Measurements from ENCODE around the gene LINGO1. TPM values are rescaled to one million over a fixed set of nuclear protein-coding genes. Genes with fewer than 3 reads are reported as not detected.

The LINGO1 gene
- total and polyA plus RNA-seq, 2 of the 8 experiments (the other 6 are each of a cell fraction or from before 2014, with no cell fraction given) = 57.1 to 114 TPM

DNA sequence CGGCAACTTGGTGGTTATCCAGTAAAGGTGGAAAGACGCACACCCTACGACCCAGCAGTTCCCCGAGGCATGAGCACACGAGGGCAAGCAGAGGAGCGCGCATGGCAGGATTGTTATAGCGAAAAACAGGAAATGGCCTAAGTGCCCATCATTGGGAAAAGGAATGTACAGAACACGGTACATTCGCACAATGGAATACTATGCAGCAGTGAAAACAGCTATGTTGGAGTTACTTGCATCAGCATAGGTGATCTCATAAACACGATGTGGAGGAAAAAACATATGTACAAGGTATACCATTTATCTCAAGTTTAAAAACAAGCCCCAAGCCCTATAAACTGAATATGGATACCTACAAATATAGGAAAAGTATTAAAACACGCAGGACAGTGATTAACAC is 6.7 kb upstream of the LINGO1 start:
- Histone ChIP-seq H4K5ac (ENCODE audit: insufficient read length, low read depth, low read length) (no peak overlapping the region), H3K27ac (ENCODE audit: low read depth, low read length) (no peak overlapping the region), H3K4me2 (ENCODE audit: insufficient read depth in 1 of 2, low read depth in 2 of 2, low read length in 2 of 2) (no peak overlapping the region), H2BK120ac (replicated peaks; ENCODE audit: low read depth, low read length) (no peak overlapping the region), H3K27me3 (replicated peaks in 1 of 4; ENCODE audit: control insufficient read depth in 3 of 4, extremely low read depth in 1 of 4, insufficient read depth in 3 of 4, low read length in 3 of 4) (no peaks in the 10 kb centered on the region; a peak in 2 of 7 replicates), H3K56ac (replicated peaks; ENCODE audit: insufficient read length, low read depth, low read length) (no peak overlapping the region), H2BK20ac (ENCODE audit: low read length) (no peak overlapping the region), H3K9ac (replicated peaks in 1 of 4; ENCODE audit: extremely low read depth in 1 of 4, low read depth in 3 of 4, low read length in 3 of 4) (no peak overlapping the region), H3K14ac (ENCODE audit: insufficient read length) (no peak overlapping the region), H3K9me3 (ENCODE audit: insufficient read depth in 2 of 2, low read depth in 1 of 2, low read length in 1 of 2) (no peaks in the 10 kb centered on the region), H3K4ac (replicated peaks; ENCODE audit: insufficient read length, low read depth, low read length) (no peak overlapping the region), H3K23me2 (ENCODE audit: low read depth, low read length) (peaks cover 3% of the 10 kb centered on the region; the same call in 1 of the 2 replicates), H3K18ac (ENCODE audit: extremely low read depth, low read length) (no peak overlapping the region), H2AFZ (ENCODE audit: low read length) (no peak overlapping the region), H3K36me3 (ENCODE audit: control insufficient read depth in 2 of 4, insufficient read depth in 4 of 4, low read length in 3 of 4) (no peaks in the 10 kb centered on the region), H2BK5ac (ENCODE audit: low read depth, low read length) (no peak overlapping the region), H2BK15ac (ENCODE audit: low read length) (no peak overlapping the region), H2AK5ac (ENCODE audit: low read depth, low read length) (no peak overlapping the region), H4K20me1 (replicated peaks in 1 of 2; ENCODE audit: control insufficient read depth in 1 of 2, insufficient read depth in 2 of 2, low read length in 2 of 2) (no peaks in the 10 kb centered on the region), H3K79me2 (ENCODE audit: control insufficient read depth in 1 of 2, insufficient read depth in 2 of 2, low read length in 2 of 2) (no peaks in the 10 kb centered on the region), H4K8ac (ENCODE audit: extremely low read depth, insufficient read depth, low read length) (no peak overlapping the region), H4K91ac (replicated peaks; ENCODE audit: insufficient read length, low read length) (no peak overlapping the region), H2BK12ac (ENCODE audit: low read depth, low read length) (no peak overlapping the region), H3K4me3 (ENCODE audit: extremely low read depth in 1 of 4, insufficient read depth in 2 of 4, low read depth in 3 of 4, low read length in 4 of 4) (no peak overlapping the region), H3K4me1 (replicated peaks in 1 of 4; ENCODE audit: control insufficient read depth in 3 of 4, insufficient read depth in 4 of 4, low read length in 3 of 4) (peaks cover 10 to 20% (median 16%) of the 10 kb centered on the region in 4 experiments), H3K79me1 (ENCODE audit: low read depth, low read length) (no peaks in the 10 kb centered on the region), H3K23ac (ENCODE audit: insufficient read length) (no peak overlapping the region)
- ChIA-PET CTCF (ENCODE audit: partially characterized antibody) (interaction anchor here (1.2 to 18.0 kb wide), 5 partner anchors 6 to 145 kb away, joined by 3 to 361 read pairs (median 107); no protein-coding TSS in a partner anchor), POLR2A (ENCODE audit: partially characterized antibody) (no interaction called here)
- no peak for FAIRE-seq
- WGBS, 2 experiments (ENCODE audit: extremely low coverage in 1 of 2, insufficient coverage in 1 of 2, insufficient read length in 1 of 2, insufficient replicate concordance in 2 of 2, low coverage in 1 of 2, low lambda C conversion rate in 2 of 2, missing lambda C conversion rate in 1 of 2) = 93% methylated on average over 12 of the region's 12 CpGs; no CpG with 5 or more reads in 1 of the 2 experiments
- no peak for DNase-seq (ENCODE audit: low read depth in 1 of 2, low spot score in 2 of 2)
- TF ChIP-seq CREB1 (IDR thresholded peaks at IDR 0.05) (no peak), SIN3A (conservative IDR thresholded peaks at IDR 0.05 in 1 of 2, IDR thresholded peaks at IDR 0.05 in 1 of 2; ENCODE audit: low read depth in 1 of 2, low read length in 2 of 2) (no peak), SP2 (IDR thresholded peaks at IDR 0.05; ENCODE audit: low read length) (no peak), MAFK (IDR thresholded peaks at IDR 0.05; ENCODE audit: low read depth, low read length) (no peak), EZH2 (IDR thresholded peaks at IDR 0.05; ENCODE audit: low read depth, low read length, severe bottlenecking) (no peak), ATF3 (IDR thresholded peaks at IDR 0.05; ENCODE audit: insufficient read depth, low read depth, low read length) (no peak), FOSL1 (IDR thresholded peaks at IDR 0.05; ENCODE audit: insufficient read depth, low read depth, low read length) (no peak), JUN (IDR thresholded peaks at IDR 0.05; ENCODE audit: low read depth, low read length) (no peak), EP300 (IDR thresholded peaks at IDR 0.05; ENCODE audit: borderline replicate concordance in 1 of 2, low read depth in 2 of 2, low read length in 2 of 2) (no peak)
- TF ChIP-seq, protein P1, sequence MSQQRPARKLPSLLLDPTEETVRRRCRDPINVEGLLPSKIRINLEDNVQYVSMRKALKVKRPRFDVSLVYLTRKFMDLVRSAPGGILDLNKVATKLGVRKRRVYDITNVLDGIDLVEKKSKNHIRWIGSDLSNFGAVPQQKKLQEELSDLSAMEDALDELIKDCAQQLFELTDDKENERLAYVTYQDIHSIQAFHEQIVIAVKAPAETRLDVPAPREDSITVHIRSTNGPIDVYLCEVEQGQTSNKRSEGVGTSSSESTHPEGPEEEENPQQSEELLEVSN (IDR thresholded peaks at IDR 0.05) = no peak

Data from H1 (cell line).